Measurements from ENCODE around the gene CDC6.
A peak's percentile ranks its signal among the peaks of the same experiment; 100 is the strongest.

The CDC6 gene

GRCh38 chr17:40317345-40317873 is 29.7 kb downstream of the CDC6 start:
- Histone ChIP-seq H3K27ac (ENCODE audit: insufficient read depth, low read length, poor library complexity, severe bottlenecking) (peak overlapping the region; percentile 98), H3K4me3 (ENCODE audit: insufficient read depth, low read depth, low read length, poor library complexity, severe bottlenecking) (peak overlapping the region; percentile 95), H3K27me3 (replicated peaks; ENCODE audit: control insufficient read depth, insufficient read depth, low read length, poor library complexity, severe bottlenecking) (no peaks in the 10 kb centered on the region), H3K9me3 (ENCODE audit: control insufficient read depth, low read length) (no peaks in the 10 kb centered on the region), H3K4me1 (ENCODE audit: control insufficient read depth, insufficient read depth, low read length, poor library complexity, severe bottlenecking) (peaks cover 62% of the 10 kb centered on the region), H3K36me3 (ENCODE audit: control insufficient read depth, insufficient read depth, low read length) (no peaks in the 10 kb centered on the region)
- DNase-seq = no peak

GRCh38 chr17:40317880-40318829 is 30.5 kb downstream of the CDC6 start:
- Histone ChIP-seq H3K9me3 (ENCODE audit: control insufficient read depth, low read length) (no peaks in the 10 kb centered on the region), H3K36me3 (ENCODE audit: control insufficient read depth, insufficient read depth, low read length) (no peaks in the 10 kb centered on the region), H3K27ac (ENCODE audit: insufficient read depth, low read length, poor library complexity, severe bottlenecking) (peak overlapping the region; percentile 98), H3K27me3 (replicated peaks; ENCODE audit: control insufficient read depth, insufficient read depth, low read length, poor library complexity, severe bottlenecking) (no peaks in the 10 kb centered on the region), H3K4me1 (ENCODE audit: control insufficient read depth, insufficient read depth, low read length, poor library complexity, severe bottlenecking) (peaks cover 64% of the 10 kb centered on the region), H3K4me3 (ENCODE audit: insufficient read depth, low read depth, low read length, poor library complexity, severe bottlenecking) (peak overlapping the region; percentile 95)
- DNase-seq = peak; percentile 85 to 90 (median 89)

GRCh38 chr17:40318830-40319391 is 31.2 kb downstream of the CDC6 start:
- Histone ChIP-seq H3K9me3 (ENCODE audit: control insufficient read depth, low read length) (no peaks in the 10 kb centered on the region), H3K4me1 (ENCODE audit: control insufficient read depth, insufficient read depth, low read length, poor library complexity, severe bottlenecking) (peaks cover 72% of the 10 kb centered on the region), H3K27ac (ENCODE audit: insufficient read depth, low read length, poor library complexity, severe bottlenecking) (peak overlapping the region; percentile 98), H3K4me3 (ENCODE audit: insufficient read depth, low read depth, low read length, poor library complexity, severe bottlenecking) (peak overlapping the region; percentile 95), H3K27me3 (replicated peaks; ENCODE audit: control insufficient read depth, insufficient read depth, low read length, poor library complexity, severe bottlenecking) (no peaks in the 10 kb centered on the region), H3K36me3 (ENCODE audit: control insufficient read depth, insufficient read depth, low read length) (no peaks in the 10 kb centered on the region)
- no peak for DNase-seq

- no peaks in the 10 kb centered on the region for H3K9me3 ChIP-seq (ENCODE audit: control insufficient read depth, low read length)
- peak; percentile 84 to 89 (median 86) for DNase-seq
- no peaks in the 10 kb centered on the region for H3K27me3 ChIP-seq (replicated peaks; ENCODE audit: control insufficient read depth, insufficient read depth, low read length, poor library complexity, severe bottlenecking)
- peak overlapping the region; percentile 98 for H3K27ac ChIP-seq (ENCODE audit: insufficient read depth, low read length, poor library complexity, severe bottlenecking)
- H3K36me3 ChIP-seq (ENCODE audit: control insufficient read depth, insufficient read depth, low read length) = no peaks in the 10 kb centered on the region
- H3K4me3 ChIP-seq (ENCODE audit: insufficient read depth, low read depth, low read length, poor library complexity, severe bottlenecking) = peak overlapping the region; percentile 95
- H3K4me1 ChIP-seq (ENCODE audit: control insufficient read depth, insufficient read depth, low read length, poor library complexity, severe bottlenecking) = peaks cover 73% of the 10 kb centered on the region
These were observed 32.2 kb downstream of the CDC6 start for GRCh38 chr17:40319651-40320540.

GRCh38 chr17:40320756-40321523 is 33.3 kb downstream of the CDC6 start:
- DNase-seq = peak; percentile 65 to 69 (median 65)
- peak overlapping the region; percentile 98 for H3K27ac ChIP-seq (ENCODE audit: insufficient read depth, low read length, poor library complexity, severe bottlenecking)
- no peaks in the 10 kb centered on the region for H3K9me3 ChIP-seq (ENCODE audit: control insufficient read depth, low read length)
- no peaks in the 10 kb centered on the region for H3K36me3 ChIP-seq (ENCODE audit: control insufficient read depth, insufficient read depth, low read length)
- H3K4me1 ChIP-seq (ENCODE audit: control insufficient read depth, insufficient read depth, low read length, poor library complexity, severe bottlenecking) = peaks cover 73% of the 10 kb centered on the region
- no peaks in the 10 kb centered on the region for H3K27me3 ChIP-seq (replicated peaks; ENCODE audit: control insufficient read depth, insufficient read depth, low read length, poor library complexity, severe bottlenecking)
- H3K4me3 ChIP-seq (ENCODE audit: insufficient read depth, low read depth, low read length, poor library complexity, severe bottlenecking) = peak overlapping the region; percentile 95

- H3K36me3 ChIP-seq (ENCODE audit: control insufficient read depth, insufficient read depth, low read length) = no peaks in the 10 kb centered on the region
- H3K9me3 ChIP-seq (ENCODE audit: control insufficient read depth, low read length) = no peaks in the 10 kb centered on the region
- H3K4me1 ChIP-seq (ENCODE audit: control insufficient read depth, insufficient read depth, low read length, poor library complexity, severe bottlenecking) = peaks cover 72% of the 10 kb centered on the region
- peak overlapping the region; percentile 98 for H3K27ac ChIP-seq (ENCODE audit: insufficient read depth, low read length, poor library complexity, severe bottlenecking)
- H3K27me3 ChIP-seq (replicated peaks; ENCODE audit: control insufficient read depth, insufficient read depth, low read length, poor library complexity, severe bottlenecking) = no peaks in the 10 kb centered on the region
- DNase-seq = no peak
- peak overlapping the region; percentile 95 for H3K4me3 ChIP-seq (ENCODE audit: insufficient read depth, low read depth, low read length, poor library complexity, severe bottlenecking)
These were observed 33.8 kb downstream of the CDC6 start for GRCh38 chr17:40321524-40321929.

- DNase-seq = no peak
- no peaks in the 10 kb centered on the region for H3K36me3 ChIP-seq (ENCODE audit: control insufficient read depth, insufficient read depth, low read length)
- H3K9me3 ChIP-seq (ENCODE audit: control insufficient read depth, low read length) = no peaks in the 10 kb centered on the region
- peak overlapping the region; percentile 95 for H3K4me3 ChIP-seq (ENCODE audit: insufficient read depth, low read depth, low read length, poor library complexity, severe bottlenecking)
- peak overlapping the region; percentile 98 for H3K27ac ChIP-seq (ENCODE audit: insufficient read depth, low read length, poor library complexity, severe bottlenecking)
- H3K4me1 ChIP-seq (ENCODE audit: control insufficient read depth, insufficient read depth, low read length, poor library complexity, severe bottlenecking) = peaks cover 72% of the 10 kb centered on the region
- no peaks in the 10 kb centered on the region for H3K27me3 ChIP-seq (replicated peaks; ENCODE audit: control insufficient read depth, insufficient read depth, low read length, poor library complexity, severe bottlenecking)
These were observed 34.3 kb downstream of the CDC6 start for GRCh38 chr17:40321961-40322357.

- no peaks in the 10 kb centered on the region for H3K36me3 ChIP-seq (ENCODE audit: control insufficient read depth, insufficient read depth, low read length)
- peak overlapping the region; percentile 95 for H3K4me3 ChIP-seq (ENCODE audit: insufficient read depth, low read depth, low read length, poor library complexity, severe bottlenecking)
- H3K27ac ChIP-seq (ENCODE audit: insufficient read depth, low read length, poor library complexity, severe bottlenecking) = peak overlapping the region; percentile 98
- DNase-seq = peak; percentile 91 to 92 (median 91)
- H3K27me3 ChIP-seq (replicated peaks; ENCODE audit: control insufficient read depth, insufficient read depth, low read length, poor library complexity, severe bottlenecking) = no peaks in the 10 kb centered on the region
- H3K4me1 ChIP-seq (ENCODE audit: control insufficient read depth, insufficient read depth, low read length, poor library complexity, severe bottlenecking) = peaks cover 74% of the 10 kb centered on the region
- no peaks in the 10 kb centered on the region for H3K9me3 ChIP-seq (ENCODE audit: control insufficient read depth, low read length)
These were observed 35.0 kb downstream of the CDC6 start for GRCh38 chr17:40322358-40323315.
